Suppressor macrophage (primary cell): ENCODE data around the gene PEX14.

ENCODE experiments used
- DNase-seq, 4 experiments: peaks; one replicate each; pipeline ENCODE4 v3.0.0-alpha.2; 2020 to 2022

Gene PEX14

GRCh38 chr1:10651793-10652192, 177.0 kb downstream of the PEX14 start:
- DNase-seq: no peak

GRCh38 chr1:10652626-10653025, 177.9 kb downstream of the PEX14 start:
- DNase-seq: no peak

- DNase-seq: no peak
These were observed 178.8 kb downstream of the PEX14 start for GRCh38 chr1:10653370-10654125.

GRCh38 chr1:10655002-10655401, 180.3 kb downstream of the PEX14 start:
- no peak for DNase-seq

GRCh38 chr1:10656431-10656830, 181.7 kb downstream of the PEX14 start:
- no peak for DNase-seq

GRCh38 chr1:10657088-10657847, 182.5 kb downstream of the PEX14 start:
- DNase-seq: no peak

- no peak for DNase-seq
These were observed 183.8 kb downstream of the PEX14 start for GRCh38 chr1:10658396-10659066.

GRCh38 chr1:10659218-10659617, 184.5 kb downstream of the PEX14 start:
- DNase-seq: no peak

- no peak for DNase-seq
These were observed 185.1 kb downstream of the PEX14 start for GRCh38 chr1:10659646-10660540.

- DNase-seq: no peak
These were observed 186.7 kb downstream of the PEX14 start for GRCh38 chr1:10661453-10661852.

- DNase-seq: no peak
These were observed 187.4 kb downstream of the PEX14 start for GRCh38 chr1:10662090-10662688.

- DNase-seq: no peak
These were observed 188.3 kb downstream of the PEX14 start for GRCh38 chr1:10662824-10663677.

GRCh38 chr1:10663678-10664035, 188.9 kb downstream of the PEX14 start:
- no peak for DNase-seq

GRCh38 chr1:10664251-10664650, 189.5 kb downstream of the PEX14 start:
- DNase-seq: no peak

- DNase-seq: no peak
These were observed 190.5 kb downstream of the PEX14 start for GRCh38 chr1:10665226-10665625.

GRCh38 chr1:10665930-10666850, 191.4 kb downstream of the PEX14 start:
- DNase-seq: no peak

GRCh38 chr1:10667861-10668761, 193.4 kb downstream of the PEX14 start:
- DNase-seq: no peak

GRCh38 chr1:10669570-10669969, 194.8 kb downstream of the PEX14 start:
- DNase-seq: no peak

GRCh38 chr1:10670190-10670589, 195.4 kb downstream of the PEX14 start:
- DNase-seq: no peak
